ENCODE results near the gene TGM5. TPM values are rescaled to one million over a fixed set of nuclear protein-coding genes. Genes with fewer than 3 reads are reported as not detected.

TGM5 gene
- total and polyA plus RNA-seq, 2 experiments from 2014 or later: not detected

DNA sequence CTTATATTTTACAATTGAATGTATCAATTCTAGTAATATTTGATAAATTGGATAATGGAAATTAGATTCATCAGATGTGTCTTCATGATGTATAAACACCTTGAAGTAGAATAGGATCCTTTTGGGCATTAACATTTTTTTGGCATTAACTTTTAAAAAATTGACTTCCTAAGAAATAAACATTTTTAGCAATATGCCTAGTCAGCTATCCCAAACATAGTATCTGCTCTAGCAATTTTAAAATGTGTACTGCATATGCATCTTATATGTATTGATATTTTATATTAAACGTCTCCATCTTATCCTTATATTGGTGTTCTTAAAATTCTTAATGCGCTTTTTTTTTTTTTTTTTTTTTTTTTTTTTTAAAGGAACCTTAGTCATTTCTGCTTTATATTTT is 73.0 kb downstream of the TGM5 start (continued):
- TF ChIP-seq ZNF462 (CRISPR knock-in tag; IDR thresholded peaks at IDR 0.05): no peak

DNA sequence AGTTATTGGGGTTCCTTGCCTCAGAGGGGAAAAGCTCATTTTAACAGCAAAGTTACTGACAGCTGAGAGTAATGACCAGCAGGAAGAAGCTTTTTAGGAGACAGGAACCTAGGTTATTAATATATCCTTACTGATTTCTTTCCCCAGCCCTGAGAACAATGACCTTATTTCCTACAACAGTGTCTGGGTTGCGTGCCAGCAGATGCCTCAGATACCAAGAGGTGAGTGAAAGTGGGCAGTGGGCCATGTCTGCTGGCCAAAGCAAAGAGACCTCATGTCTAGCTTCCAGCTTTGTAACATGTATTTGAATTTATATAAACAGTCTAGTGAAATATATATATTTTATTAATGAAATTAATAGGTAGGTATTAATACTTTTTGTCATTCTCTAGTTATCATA is 76.5 kb downstream of the TGM5 start:
- Histone ChIP-seq H3K27me3 (ENCODE audit: insufficient read depth) (no peaks in the 10 kb centered on the region), H4K20me1 (replicated peaks; ENCODE audit: insufficient read depth) (no peaks in the 10 kb centered on the region), H3F3A (replicated peaks; ENCODE audit: low read depth) (0 out of 2 replicates have a peak, but pooled peaks cover 3% of the 10 kb centered on the region), H3K79me2 (replicated peaks; ENCODE audit: insufficient read depth) (no peaks in the 10 kb centered on the region), H2AFZ (no peak overlapping the region), H3K27ac (ENCODE audit: low read depth) (no peak overlapping the region), H3K4me1 (ENCODE audit: insufficient read depth) (peaks cover 7% of the 10 kb centered on the region), H3K36me3 (ENCODE audit: insufficient read depth) (0 out of 2 replicates have a peak, but pooled peaks cover 6% of the 10 kb centered on the region), H3K4me3 (no peak overlapping the region), H3K4me2 (no peak overlapping the region), H3K9me2 (ENCODE audit: insufficient read depth) (no peaks in the 10 kb centered on the region)
- DNase-seq (ENCODE audit: low spot score): no peak
- Mint-ChIP-seq H3K4me3 (no peak overlapping the region), H3K27ac (no peak overlapping the region), H3K27me3 (ENCODE audit: insufficient read depth, low read depth, poor library complexity) (peaks cover 4% of the 10 kb centered on the region), H3K36me3 (ENCODE audit: low read depth) (peaks cover 10% of the 10 kb centered on the region; the same call in 1 of the 3 replicates), H3K4me1 (peaks cover 2% of the 10 kb centered on the region; the same call in 2 of the 3 replicates), H3K9me3 (no peaks in the 10 kb centered on the region)
- ATAC-seq: no peak
- TF ChIP-seq JUNB (IDR thresholded peaks at IDR 0.05; ENCODE audit: unreplicated experiment): no peak
- no peak for TF ChIP-seq CREB1 (CRISPR knock-in tag; IDR thresholded peaks at IDR 0.05; ENCODE audit: low read depth)
- TF ChIP-seq ZNF462 (CRISPR knock-in tag; IDR thresholded peaks at IDR 0.05): no peak
- TF ChIP-seq ZNF331 (CRISPR knock-in tag; IDR thresholded peaks at IDR 0.05; ENCODE audit: low read depth): no peak
